Stimulated activated CD4-positive, alpha-beta T cell treated with anti-CD3 and anti-CD28 coated beads, Interleukin-4, amount 100 ng/mL, for 4 hours (primary cell): Measurements from ENCODE around the gene ADORA2B.
"Not testable (repeated sequence)": the region's sequence is repeated elsewhere in the genome, so short reads cannot be mapped to it uniquely, and the experiment has no call there.

ENCODE experiments used
- DNase-seq, 2 experiments: peaks; one replicate each; pipeline ENCODE4 v3.0.0-alpha.2; 2020

ADORA2B gene

GRCh38 chr17:15955793-15956541 lies 11.0 kb downstream of the ADORA2B start:
- DNase-seq, result no peak

- peak in 1 of 2 experiments; percentile 33 for DNase-seq
Measured at GRCh38 chr17:15957206-15957605, 12.3 kb downstream of the ADORA2B start.

GRCh38 chr17:15957608-15958307 lies 12.8 kb downstream of the ADORA2B start:
- DNase-seq, result no peak

GRCh38 chr17:15958484-15958854 lies 13.5 kb downstream of the ADORA2B start:
- DNase-seq, result no peak

- DNase-seq, result no peak
Measured at GRCh38 chr17:15963670-15964110, 18.8 kb downstream of the ADORA2B start.

- no peak for DNase-seq
Measured at GRCh38 chr17:15965528-15965927, 20.6 kb downstream of the ADORA2B start.

GRCh38 chr17:15966183-15966878 lies 21.4 kb downstream of the ADORA2B start:
- DNase-seq, result no peak

- DNase-seq, result no peak
Measured at GRCh38 chr17:15966879-15967248, 21.9 kb downstream of the ADORA2B start.

- no peak for DNase-seq
Measured at GRCh38 chr17:15967706-15968399, 22.9 kb downstream of the ADORA2B start.

- no peak for DNase-seq
Measured at GRCh38 chr17:15969463-15969862, 24.5 kb downstream of the ADORA2B start.

- DNase-seq, result no peak
Measured at GRCh38 chr17:15970500-15970899, 25.6 kb downstream of the ADORA2B start.

- DNase-seq, result no peak
Measured at GRCh38 chr17:15971098-15971678, 26.3 kb downstream of the ADORA2B start.

- no peak for DNase-seq
Measured at GRCh38 chr17:15971882-15972281, 27.0 kb downstream of the ADORA2B start.

- no peak for DNase-seq
Measured at GRCh38 chr17:15972497-15972951, 27.6 kb downstream of the ADORA2B start.

GRCh38 chr17:15973016-15973415 lies 28.1 kb downstream of the ADORA2B start:
- DNase-seq, result no peak

GRCh38 chr17:15973834-15974233 lies 28.9 kb downstream of the ADORA2B start:
- no peak for DNase-seq

GRCh38 chr17:15977894-15978293 lies 33.0 kb downstream of the ADORA2B start:
- DNase-seq, result no peak

GRCh38 chr17:15978606-15979005 lies 33.7 kb downstream of the ADORA2B start:
- DNase-seq, result no peak

GRCh38 chr17:15979013-15979412 lies 34.1 kb downstream of the ADORA2B start:
- not testable (repeated sequence) for DNase-seq

GRCh38 chr17:15981208-15981607 lies 36.3 kb downstream of the ADORA2B start:
- DNase-seq, result peak in 1 of 2 experiments; percentile 50

- DNase-seq, result no peak
Measured at GRCh38 chr17:15981646-15982580, 37.0 kb downstream of the ADORA2B start.
